ENCODE measurements around the gene CDHR3.

GRCh38 chr7:106038289-106038688 lies 75.2 kb downstream of the CDHR3 start:
- no peak for TF ChIP-seq CTCF (IDR thresholded peaks at IDR 0.05)
- TF ChIP-seq EP300 (IDR thresholded peaks at IDR 0.05), result no peak
- TF ChIP-seq POLR2A (IDR thresholded peaks at IDR 0.05), result no peak

Data from gastroesophageal sphincter (tissue), 3 donors.